NCI-H510A treated with DMSO at 0.1 percent for 48 hours (cell line): ENCODE results near the gene PCMTD2.
A peak's percentile ranks its signal among the peaks of the same experiment; 100 is the strongest.
"Not testable (repeated sequence)": the region's sequence is repeated elsewhere in the genome, so short reads cannot be mapped to it uniquely, and the experiment has no call there.

Source experiments
- DNase-seq: peaks from one replicate; lab custom pipeline; 2025; lab: John Stamatoyannopoulos, UW

Gene PCMTD2

DNA sequence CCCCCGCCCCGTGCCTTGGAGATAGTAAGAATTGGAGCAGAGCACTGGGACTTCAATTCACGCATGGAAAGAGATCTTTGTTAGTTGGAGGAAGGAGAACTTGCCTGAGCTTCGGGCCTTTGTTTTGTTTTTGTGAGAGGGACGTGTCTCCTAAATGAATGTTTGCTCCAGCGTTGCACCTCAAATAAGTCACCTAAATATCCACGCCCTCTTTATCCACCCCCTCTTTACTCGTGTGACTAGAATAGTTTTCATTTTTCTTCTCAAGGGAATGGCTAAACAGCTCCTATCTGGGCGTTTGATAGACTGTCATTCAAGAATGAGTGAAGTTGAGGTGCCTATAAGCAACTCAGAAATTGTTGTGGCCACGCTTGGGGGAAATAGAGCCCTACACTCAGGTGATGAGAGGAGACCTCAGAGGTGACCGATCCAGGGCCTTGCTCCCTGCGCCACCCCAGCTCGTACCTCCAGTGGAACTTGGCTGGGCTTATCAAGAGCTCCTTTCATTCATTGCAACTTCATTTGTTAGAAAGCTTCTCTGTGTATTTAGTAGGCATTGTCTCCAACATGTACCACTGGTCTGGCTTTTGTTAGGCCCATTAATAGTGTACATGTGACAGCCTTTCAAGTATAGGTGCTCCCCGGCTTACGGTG lies 861 bp downstream of the PCMTD2 start:
- DNase-seq, result peak; percentile 8

- no peak for DNase-seq
These were observed 1.7 kb downstream of the PCMTD2 start for GRCh38 chr20:64257107-64257757.

GRCh38 chr20:64258071-64258823 lies 2.7 kb downstream of the PCMTD2 start:
- DNase-seq, result no peak

GRCh38 chr20:64260239-64260638 lies 4.7 kb downstream of the PCMTD2 start:
- DNase-seq, result no peak

- DNase-seq, result no peak
These were observed 5.6 kb downstream of the PCMTD2 start for GRCh38 chr20:64261138-64261537.

DNA sequence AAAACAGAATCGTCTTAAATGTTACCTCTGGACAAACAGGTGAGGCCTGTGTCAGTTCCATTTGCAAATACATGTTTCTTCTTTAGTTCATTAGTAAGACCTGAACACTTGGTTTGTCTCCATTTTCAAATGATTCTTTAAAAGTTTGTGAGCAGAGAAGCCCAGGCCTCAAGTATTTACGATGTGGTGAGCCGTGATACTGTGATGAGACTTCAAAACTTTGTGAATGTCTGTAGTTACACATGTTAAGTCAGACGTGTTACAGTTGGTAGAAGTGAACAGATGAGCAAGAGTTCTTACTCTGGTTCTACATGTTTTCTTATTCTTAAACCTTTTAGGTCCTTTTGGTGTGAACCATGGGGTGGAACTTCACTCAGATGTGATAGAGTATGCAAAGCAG lies 8.5 kb downstream of the PCMTD2 start:
- DNase-seq, result no peak

- DNase-seq, result no peak
These were observed 9.7 kb downstream of the PCMTD2 start for GRCh38 chr20:64265201-64265600.

GRCh38 chr20:64266988-64267387 lies 11.4 kb downstream of the PCMTD2 start:
- DNase-seq, result no peak

GRCh38 chr20:64268174-64268573 lies 12.6 kb downstream of the PCMTD2 start:
- no peak for DNase-seq

DNA sequence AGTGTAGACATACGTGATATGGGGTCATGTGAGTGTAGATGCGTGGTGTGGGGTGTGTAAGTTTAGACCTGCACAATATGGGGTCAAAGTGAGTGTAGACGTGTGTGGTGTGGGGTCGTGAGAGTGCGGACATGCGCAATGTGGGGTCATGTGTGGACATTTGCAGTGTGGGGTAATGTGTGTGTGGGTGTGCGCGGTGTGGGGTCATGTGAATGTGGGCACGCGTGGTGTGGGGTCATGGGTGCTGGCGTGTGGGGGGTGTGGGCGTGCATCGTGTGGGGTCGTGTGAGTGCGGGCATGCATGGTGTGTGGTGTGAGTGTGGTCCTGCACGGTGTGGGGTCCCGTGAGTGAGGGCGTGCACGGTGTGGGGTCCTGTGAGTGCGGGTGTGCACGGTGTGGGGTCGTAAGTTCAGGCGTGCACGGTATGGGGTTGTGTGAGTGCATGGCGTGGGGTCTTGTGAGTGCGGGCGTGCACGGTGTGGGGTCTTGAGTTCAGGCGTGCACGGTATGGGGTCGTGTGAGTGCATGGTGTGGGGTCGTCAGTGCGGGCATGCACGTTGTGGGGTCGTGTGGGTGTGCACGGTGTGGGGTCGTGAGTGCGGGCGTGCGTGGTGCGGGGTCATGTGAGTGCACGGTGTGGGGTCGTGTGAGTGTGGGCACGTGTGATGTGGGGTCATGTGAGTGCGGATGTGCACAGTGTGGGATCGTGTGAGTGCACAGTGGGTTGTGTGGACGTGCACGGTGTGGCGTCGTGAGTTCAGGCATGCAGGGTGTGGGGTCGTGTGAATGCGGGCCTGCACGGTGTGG lies 14.3 kb downstream of the PCMTD2 start:
- no peak for DNase-seq

DNA sequence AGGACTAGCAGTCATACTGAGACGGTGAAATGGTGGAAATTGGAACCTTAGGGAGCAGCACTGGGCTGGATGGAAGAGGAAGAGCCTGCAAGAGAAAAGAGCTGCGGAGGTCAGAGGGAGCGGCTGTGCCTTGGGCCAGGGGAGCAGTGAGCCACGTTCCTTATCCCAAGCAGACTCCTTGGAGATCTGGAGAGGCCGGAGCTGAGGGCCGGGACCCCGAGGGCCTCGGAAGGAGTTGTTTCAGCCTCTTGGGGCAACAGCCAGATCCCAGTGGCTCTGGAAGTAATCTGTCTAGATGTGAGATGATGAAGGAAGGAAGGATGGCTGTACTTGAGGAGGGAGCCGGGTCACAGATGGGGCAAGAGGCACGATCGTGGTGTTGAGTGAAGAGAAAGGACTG lies 16.1 kb downstream of the PCMTD2 start:
- no peak for DNase-seq

DNA sequence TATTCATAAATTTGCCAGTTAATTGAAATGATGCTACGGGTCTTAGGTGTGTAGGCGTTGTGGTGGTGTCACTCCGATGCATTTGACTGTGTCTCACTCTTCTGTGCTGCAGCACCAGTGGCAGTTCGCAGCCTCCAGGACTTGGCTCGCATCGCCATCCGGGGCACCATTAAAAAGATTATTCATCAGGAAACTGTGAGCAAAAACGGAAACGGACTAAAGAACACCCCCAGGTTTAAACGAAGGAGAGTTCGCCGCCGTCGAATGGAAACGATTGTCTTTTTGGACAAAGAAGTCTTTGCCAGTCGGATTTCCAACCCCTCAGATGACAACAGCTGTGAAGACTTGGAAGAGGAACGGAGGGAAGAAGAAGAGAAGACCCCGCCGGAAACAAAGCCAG lies 17.6 kb downstream of the PCMTD2 start:
- no peak for DNase-seq

- DNase-seq, result no peak
These were observed 21.3 kb downstream of the PCMTD2 start for GRCh38 chr20:64276817-64277216.

GRCh38 chr20:64277571-64278316 lies 22.2 kb downstream of the PCMTD2 start:
- no peak for DNase-seq

DNA sequence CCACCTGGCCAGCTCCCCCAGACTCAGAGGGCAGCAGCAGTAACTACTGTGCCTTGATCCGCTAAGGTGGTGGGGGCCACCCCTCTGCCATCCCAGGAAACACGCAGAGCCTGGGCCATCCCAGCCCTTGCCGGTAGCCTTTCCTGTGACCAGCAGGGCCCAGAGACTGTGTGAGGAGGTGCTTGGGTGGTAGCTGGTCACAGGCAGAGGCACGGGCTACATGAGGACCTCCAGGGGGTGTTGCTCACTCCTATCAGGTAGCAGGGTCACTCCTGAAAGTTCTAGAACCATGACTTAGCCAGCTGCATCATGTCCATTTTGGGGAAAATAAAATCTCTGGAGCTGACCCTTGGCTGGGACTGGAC lies 22.8 kb downstream of the PCMTD2 start:
- DNase-seq, result no peak

GRCh38 chr20:64279826-64280459 lies 24.4 kb downstream of the PCMTD2 start:
- no peak for DNase-seq

DNA sequence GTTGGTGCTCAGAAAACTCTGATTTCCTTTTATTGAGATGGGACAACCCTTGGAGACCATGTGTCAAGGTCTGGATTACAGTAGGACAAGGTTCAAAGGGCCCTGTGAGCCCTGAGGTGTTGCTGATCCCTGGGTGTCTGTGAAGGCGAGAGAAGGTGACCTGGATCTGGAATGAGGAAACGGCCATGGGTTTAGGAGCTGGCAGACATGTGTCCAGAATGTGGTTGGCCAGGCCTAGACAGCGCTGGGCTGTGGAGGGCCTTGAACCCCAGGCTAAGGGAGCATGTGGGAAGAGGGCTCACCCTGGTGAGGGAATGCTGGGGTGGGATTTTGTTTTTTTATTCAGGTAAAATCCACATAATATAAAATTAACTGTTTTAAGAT lies 24.9 kb downstream of the PCMTD2 start:
- DNase-seq, result no peak

GRCh38 chr20:64283646-64284045 lies 28.1 kb downstream of the PCMTD2 start:
- no peak for DNase-seq

GRCh38 chr20:64285579-64286446 lies 30.3 kb downstream of the PCMTD2 start:
- DNase-seq, result not testable (repeated sequence)
